Body of pancreas (tissue), 4 donors: ENCODE data around the gene BTNL9.

Experiments used
- POLR2A ChIP-seq, 3 donors: fragments of 450-650 bp; IDR thresholded peaks; one replicate each; pipeline ENCODE4 v1.6.1; 2016; ENCODE audit warnings: antibody characterized with exemption in 3 of 3, mild to moderate bottlenecking in 2 of 3
- TF ChIP-seq, protein P1 (sequence below), 7 experiments: fragments of 450-650 bp in 4 of 7; fragments of 200-600 bp in 3 of 7; sonication (generic) in 3 of 7; IDR thresholded peaks; one replicate each; pipeline ENCODE4 v1.5.1; 2016 to 2019; ENCODE audit warnings: antibody characterized with exemption in 7 of 7

DNA sequence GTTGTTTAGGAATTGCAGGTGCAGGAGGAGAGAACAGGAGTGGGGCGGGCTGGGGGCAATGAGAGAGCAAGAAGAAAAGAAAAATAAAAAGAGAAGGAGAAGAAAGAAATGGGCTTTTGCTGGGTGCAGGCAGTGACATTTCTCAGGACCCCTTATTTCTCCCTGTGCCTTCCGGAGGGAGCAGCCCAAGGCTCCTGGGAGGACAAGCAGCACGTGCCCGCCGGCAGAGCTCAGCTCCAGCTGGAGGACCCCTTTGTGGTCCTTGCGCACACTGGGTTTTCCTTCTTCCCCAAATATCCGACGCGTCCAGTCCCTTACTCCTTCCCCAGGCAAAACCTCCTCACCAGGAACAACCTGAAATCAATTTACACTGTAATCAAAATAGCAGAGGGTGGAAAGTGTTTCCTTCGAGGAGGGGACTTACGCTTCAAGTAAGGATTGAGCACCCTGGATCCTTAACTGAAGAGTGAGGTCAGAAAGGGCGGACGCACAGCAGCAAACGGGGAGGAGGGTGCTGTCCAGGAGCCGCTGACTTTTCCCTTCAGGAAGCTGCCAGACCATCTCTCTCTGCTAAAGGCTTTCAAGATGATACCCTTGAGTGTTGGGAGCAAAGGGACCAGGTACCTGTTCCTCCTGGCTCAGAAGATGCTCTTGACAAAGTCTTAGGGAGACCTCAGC, 2.1 kb downstream of the BTNL9 start:
- no peak for TF ChIP-seq POLR2A (IDR thresholded peaks at IDR 0.05)
- TF ChIP-seq, protein P1, sequence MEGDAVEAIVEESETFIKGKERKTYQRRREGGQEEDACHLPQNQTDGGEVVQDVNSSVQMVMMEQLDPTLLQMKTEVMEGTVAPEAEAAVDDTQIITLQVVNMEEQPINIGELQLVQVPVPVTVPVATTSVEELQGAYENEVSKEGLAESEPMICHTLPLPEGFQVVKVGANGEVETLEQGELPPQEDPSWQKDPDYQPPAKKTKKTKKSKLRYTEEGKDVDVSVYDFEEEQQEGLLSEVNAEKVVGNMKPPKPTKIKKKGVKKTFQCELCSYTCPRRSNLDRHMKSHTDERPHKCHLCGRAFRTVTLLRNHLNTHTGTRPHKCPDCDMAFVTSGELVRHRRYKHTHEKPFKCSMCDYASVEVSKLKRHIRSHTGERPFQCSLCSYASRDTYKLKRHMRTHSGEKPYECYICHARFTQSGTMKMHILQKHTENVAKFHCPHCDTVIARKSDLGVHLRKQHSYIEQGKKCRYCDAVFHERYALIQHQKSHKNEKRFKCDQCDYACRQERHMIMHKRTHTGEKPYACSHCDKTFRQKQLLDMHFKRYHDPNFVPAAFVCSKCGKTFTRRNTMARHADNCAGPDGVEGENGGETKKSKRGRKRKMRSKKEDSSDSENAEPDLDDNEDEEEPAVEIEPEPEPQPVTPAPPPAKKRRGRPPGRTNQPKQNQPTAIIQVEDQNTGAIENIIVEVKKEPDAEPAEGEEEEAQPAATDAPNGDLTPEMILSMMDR (IDR thresholded peaks at IDR 0.05) = no peak
